IPS DF 4.7 (cell line): ENCODE measurements around the gene EPS8L3.
"Not testable (repeated sequence)": the region's sequence is repeated elsewhere in the genome, so short reads cannot be mapped to it uniquely, and the experiment has no call there.

Source experiments
- DNase-seq: peaks from one replicate; pipeline ENCODE4 v3.0.0-alpha.2; 2013; ENCODE audit warnings: low spot score; ENCODE audit errors: extremely low read depth

EPS8L3 gene

GRCh38 chr1:109780982-109781381 is 17.3 kb upstream of the EPS8L3 start:
- DNase-seq, result no peak

GRCh38 chr1:109777980-109778625 is 14.4 kb upstream of the EPS8L3 start:
- DNase-seq, result no peak

GRCh38 chr1:109777436-109777835 is 13.7 kb upstream of the EPS8L3 start:
- DNase-seq, result no peak

- DNase-seq, result no peak
Observed at GRCh38 chr1:109776911-109777310, 13.2 kb upstream of the EPS8L3 start.

- DNase-seq, result no peak
Observed at GRCh38 chr1:109776206-109776835, 12.6 kb upstream of the EPS8L3 start.

GRCh38 chr1:109775398-109775797 is 11.7 kb upstream of the EPS8L3 start:
- no peak for DNase-seq

- no peak for DNase-seq
Observed at GRCh38 chr1:109773900-109774485, 10.3 kb upstream of the EPS8L3 start.

- DNase-seq, result no peak
Observed at GRCh38 chr1:109773203-109773899, 9.6 kb upstream of the EPS8L3 start.

- no peak for DNase-seq
Observed at GRCh38 chr1:109772658-109773202, 9.0 kb upstream of the EPS8L3 start.

GRCh38 chr1:109771712-109772657 is 8.3 kb upstream of the EPS8L3 start:
- no peak for DNase-seq

- no peak for DNase-seq
Observed at GRCh38 chr1:109770331-109771095, 6.8 kb upstream of the EPS8L3 start.

GRCh38 chr1:109769330-109770078 is 5.8 kb upstream of the EPS8L3 start:
- no peak for DNase-seq

GRCh38 chr1:109768820-109769219 is 5.1 kb upstream of the EPS8L3 start:
- no peak for DNase-seq

GRCh38 chr1:109768335-109768650 is 4.6 kb upstream of the EPS8L3 start:
- DNase-seq, result no peak

- no peak for DNase-seq
Observed at GRCh38 chr1:109767637-109768334, 4.1 kb upstream of the EPS8L3 start.

- not testable (repeated sequence) for DNase-seq
Observed at GRCh38 chr1:109766991-109767636, 3.4 kb upstream of the EPS8L3 start.

GRCh38 chr1:109765896-109766615 is 2.3 kb upstream of the EPS8L3 start:
- DNase-seq, result no peak

GRCh38 chr1:109765483-109765815 is 1.7 kb upstream of the EPS8L3 start:
- no peak for DNase-seq
